ENCODE results near the gene PLCD3.
A peak's percentile ranks its signal among the peaks of the same experiment; 100 is the strongest.

The PLCD3 gene

GRCh38 chr17:45060797-45061605 is 71.3 kb downstream of the PLCD3 start, which contains the start of gene NMT1:
Gene NMT1 (plus strand): TSS chr17:45061317. CDS start chr17:45061330, 13 bp downstream.
- peak; percentile 89 to 99 (median 93) for DNase-seq

- no peak for DNase-seq
Measured at GRCh38 chr17:45060382-45060796, 71.9 kb downstream of the PLCD3 start.

All from T-helper 1 cell (primary cell).